ENCODE data around the gene CISTR.
"Not testable (repeated sequence)": the region's sequence is repeated elsewhere in the genome, so short reads cannot be mapped to it uniquely, and the experiment has no call there.

The CISTR gene

DNA sequence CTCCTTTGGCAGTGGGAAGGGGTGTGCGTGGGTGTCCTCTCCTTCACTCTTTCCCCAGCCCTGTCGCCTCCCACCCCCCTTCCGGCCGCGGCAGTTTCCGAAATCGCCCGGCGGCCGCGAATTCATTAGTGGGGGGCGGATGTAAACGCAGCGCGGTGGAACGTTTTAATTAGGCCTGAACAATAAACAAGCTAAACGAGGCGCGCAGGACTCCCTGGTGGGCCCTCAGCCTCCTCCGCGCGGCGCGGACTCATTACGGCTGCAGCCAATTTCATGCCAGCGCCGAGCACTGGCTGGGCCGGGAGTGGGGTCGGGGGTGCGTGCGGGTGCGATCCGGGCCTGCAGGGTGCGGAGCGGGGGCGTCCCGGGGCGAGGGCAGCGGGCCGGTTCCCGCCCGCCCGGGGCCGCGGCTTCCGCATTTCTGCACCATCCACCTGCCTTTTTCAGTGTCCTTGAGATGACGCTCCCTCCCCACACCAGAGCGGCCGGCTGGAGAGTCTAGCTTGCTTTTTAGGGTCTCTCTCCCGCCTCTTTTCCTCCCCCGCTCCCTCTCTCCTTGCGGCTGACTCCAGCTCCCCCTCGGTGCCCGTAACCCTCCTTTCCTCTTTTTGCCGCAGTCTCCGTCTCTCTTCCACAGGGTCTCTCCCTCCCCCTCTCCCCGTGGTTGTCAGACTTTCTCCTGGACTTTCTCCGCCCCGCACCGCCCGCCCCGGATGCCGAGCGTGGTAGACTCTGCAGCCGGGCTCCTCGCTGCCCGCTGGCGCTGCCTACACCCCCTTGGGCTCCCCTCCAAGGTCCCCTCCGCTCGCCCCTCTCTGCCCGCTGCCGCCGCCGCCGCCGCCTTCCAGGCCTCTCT, at the start of gene CISTR:
CISTR (minus strand) TSS at position 644 of the 856 bp plus-strand sequence.
- peak; percentile 4 for DNase-seq

DNA sequence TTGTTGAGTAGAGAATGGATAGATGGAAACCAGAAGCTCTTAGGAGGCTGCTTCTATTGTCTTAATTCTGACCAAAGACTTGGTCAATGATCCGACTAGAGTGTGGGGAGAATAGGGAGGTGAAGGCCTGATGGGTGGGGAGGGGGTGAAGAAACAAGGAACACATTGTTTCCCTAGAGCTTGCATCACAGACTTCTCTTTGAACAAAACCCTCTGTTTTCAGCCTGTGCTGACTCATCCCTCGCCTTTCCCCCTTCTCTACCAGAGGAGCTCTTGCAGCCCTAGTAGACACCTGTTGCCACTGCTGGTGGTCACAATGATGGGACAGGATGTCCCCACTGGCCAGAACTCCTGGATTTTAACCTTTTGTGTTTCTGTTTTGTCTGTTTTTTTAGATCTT, 46.8 kb upstream of the CISTR start:
- no peak for DNase-seq

DNA sequence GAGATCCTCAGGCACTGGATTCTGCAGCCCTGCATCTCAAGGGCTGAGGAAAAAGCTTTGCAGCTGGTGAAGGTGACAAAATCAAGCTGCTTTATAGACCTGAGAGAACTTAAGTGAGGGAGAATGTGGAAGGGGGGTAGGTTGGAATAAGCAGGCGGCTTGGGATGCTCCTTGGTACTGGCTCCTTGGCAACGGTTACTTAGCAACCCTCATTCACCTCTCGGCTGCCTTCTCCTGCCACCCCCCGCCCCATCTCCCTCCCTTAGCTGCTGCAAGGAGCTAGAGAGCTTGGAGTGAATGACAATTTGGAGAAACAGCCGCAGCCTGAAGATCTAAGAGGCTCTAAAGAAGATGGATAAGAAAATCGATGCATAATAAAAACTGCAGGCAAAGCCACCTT, 44.1 kb upstream of the CISTR start:
- peak; percentile 3 for DNase-seq

DNA sequence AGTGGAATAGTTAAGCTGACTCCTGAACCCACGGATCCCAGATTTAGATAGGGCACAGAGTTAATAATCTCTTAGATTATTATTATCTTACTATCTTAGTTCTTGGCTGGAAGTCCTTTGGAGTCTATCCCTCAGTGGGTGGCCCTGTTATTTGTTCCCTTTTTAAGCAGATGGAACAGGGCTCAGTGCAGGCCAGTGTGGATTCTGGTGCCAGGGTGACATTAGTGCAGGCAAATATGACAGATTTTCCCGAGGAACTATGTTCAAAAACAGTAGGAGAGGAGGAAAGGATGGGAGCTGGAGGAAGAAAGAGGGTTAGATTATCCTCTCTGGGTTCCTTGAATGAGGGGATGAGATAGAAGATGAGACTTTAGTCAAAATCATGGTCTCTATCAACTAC, 41.4 kb upstream of the CISTR start:
- no peak for DNase-seq

DNA sequence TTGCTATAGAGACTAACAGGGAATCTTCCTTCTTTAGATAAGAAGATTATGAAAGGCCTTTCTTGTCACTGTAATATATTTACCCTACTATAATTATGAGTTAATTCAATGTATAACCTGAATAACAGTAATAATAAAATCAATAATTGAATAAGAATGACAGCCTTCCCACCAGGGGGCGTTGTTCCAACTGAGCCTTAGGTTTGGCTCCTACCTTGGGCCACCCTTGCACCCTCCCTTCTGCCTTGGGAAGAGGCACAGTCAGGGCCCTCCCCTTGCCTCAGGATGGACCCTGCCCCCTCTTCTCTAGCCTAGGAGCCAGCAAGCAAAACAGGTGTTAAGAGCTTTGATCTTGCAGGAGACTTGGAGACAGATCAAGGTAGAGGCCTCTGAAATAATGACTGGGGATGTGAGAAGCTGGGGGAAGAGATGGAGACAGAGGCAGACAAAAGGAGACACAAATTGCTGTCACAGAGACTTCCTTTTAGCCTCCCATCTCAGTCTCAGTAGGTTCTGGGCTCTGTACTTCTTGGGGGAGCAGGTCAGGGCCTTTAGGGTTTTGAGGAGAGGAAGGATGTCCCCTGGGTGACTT, 40.1 kb upstream of the CISTR start:
- DNase-seq = no peak

DNA sequence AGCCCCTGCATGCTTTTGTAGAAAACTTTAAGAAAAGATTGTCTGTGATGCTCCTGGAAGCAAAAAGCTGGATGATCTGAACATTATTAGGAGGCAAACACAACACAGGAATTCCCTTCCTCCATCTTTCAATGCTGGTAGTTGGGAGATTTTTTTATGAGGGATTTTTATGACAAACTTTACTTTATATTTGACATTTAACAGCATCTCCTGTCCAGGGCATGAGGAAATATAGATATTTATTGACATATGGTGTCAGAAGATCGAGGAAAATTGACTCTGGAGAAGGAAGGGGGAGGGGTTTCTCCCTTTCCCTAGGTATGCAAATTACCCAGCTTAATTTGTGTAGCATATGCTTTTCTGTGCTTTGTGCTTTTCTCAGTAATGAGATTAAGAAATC, 37.8 kb upstream of the CISTR start:
- no peak for DNase-seq

DNA sequence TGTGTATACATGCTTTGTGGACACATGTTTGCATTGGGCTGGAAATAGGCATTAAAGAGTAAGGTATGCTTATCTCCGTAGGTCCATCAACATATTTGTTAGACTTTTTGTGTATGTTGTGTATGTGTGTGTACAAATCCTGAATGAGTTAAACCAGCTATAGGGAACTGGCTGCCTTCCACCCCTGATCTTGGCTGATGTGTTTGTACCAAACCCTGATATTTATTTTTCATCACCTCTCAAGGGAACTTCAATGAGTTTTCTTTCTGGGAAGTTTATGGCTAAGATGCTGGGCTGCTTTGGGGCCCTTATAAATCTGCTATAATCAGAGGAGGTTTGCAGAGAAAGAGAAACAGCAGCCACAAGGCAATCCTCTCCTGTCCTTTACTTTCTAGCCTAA, 37.1 kb upstream of the CISTR start:
- DNase-seq = no peak

DNA sequence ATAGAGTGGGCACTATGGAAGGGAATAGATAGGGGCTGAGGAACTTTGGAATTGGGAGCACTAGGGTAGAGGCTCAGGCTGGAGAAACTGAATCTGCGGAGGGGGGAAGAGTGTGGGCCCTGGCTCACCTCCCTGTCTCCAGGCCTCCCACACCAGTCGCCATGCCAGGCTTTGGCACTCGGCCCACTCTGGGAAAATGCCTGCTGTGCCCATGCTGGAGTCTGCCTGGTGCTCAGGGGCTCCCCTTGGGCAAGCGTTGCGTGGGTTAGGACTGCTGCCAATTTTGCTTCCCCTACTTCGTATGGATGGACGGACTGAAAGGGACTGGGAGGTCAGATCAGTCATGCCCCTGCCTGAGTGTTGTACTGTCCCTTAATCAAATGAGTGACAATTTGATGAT, 34.6 kb upstream of the CISTR start:
- no peak for DNase-seq

DNA sequence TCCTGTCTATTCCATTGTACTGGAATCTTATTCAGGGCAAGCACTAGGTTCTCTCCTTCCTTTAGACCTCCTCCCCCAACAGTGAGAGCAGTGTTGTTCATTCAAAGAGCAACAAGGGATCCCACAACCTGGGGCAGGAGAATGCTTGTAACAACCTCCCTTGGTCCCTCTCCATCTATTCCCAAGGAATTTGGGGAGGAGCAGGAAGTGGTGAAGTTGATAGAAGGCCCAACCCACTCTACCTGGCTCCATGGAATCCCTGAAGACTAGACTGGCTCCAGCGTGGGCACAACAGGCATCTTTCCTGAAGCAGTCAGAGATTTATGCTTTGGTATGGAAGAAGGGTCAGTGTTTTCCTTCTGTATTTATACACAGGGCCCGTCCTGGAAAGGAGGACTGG, 33.4 kb upstream of the CISTR start:
- DNase-seq = no peak

DNA sequence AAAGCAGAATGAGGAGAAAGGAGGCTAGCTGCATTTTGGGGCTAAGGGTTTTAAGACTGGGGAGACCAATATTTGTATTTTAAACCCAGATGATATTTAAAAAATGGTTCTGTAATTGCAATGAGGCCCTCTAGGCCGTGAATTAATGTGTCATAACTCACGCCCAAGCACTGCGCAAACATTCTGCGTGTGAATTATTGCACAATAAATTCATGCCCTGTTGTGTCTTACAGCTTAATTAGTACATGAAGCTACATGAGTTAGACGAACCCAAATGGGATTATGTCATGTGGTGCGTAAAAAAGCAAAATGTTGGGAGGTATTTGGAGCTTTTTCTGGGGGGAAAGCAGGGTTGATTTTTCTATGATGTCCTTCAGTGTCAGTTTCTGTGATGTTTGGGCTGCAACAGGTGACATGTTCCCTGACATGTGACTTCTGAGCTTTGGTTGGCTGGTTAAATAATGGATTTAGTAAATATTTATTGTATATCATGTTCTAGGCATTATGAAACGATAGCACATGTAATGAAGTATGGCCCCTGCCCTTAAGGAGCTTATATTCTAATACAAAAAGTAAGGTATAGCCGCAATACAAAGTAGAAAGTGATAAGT, 30.4 kb upstream of the CISTR start:
- DNase-seq = no peak

DNA sequence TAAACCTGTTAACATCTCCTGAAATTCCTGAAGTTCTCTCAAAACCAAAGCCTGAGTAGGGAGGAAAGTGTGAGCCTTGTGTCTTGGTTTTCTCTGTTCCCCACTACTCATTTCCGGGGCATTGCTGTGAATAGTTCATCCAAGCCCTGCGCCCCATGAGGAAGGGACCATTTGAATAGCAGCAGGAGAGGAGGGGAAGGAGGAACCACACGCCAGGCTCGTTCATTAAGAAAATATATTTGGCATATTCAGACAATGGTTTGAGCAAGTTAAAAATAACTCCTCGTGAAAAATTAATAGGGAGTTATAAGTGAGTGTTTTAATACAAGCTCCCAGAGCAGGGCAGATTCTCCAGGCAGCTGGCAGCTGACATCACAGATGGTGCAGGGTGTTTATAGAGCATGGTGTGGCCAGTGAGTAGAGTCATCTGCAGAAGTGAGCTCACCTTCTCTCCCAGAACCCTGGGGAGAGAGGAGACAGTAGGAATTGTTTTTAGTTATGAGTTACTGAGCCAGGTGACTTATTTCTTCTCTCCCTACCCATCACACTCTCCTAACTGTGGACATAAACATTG, 29.5 kb upstream of the CISTR start:
- no peak for DNase-seq

DNA sequence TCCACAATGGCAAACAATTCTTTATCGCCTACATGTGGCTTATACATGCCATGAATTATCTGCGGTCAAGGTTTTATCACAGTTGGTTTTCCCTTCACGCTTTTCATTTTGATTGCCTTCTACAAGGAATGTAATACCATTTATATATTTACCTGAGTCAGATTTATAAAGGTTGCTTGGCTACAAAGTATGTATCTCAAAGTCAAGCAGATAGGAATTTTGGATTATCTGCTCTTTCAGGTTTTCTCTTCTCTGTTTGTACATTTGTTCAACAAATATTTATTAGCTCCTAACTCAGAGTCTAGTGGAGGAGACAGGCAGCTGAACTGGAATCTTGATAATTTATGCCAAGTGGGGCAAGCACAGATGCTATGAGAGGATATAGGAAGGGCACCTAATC, 28.5 kb upstream of the CISTR start:
- DNase-seq = no peak

DNA sequence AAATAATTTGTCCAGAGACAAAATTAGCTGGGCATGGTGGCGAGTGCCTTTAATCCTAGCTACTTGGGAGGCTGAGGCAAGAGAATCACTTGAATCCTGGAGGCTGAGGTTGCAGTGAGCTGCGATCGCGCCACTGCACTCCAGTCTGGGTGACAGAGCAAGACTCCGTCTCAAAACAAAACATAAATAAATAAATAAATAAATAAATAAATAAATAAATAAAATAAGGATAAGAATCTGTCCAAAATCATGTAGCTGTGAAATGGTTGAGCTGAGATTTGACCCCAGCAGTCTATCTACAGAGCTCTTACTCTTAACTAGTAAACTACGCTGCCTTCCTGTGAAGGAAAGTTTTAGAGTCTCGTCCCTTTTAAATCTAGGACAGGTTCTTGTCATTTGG, 27.9 kb upstream of the CISTR start:
- DNase-seq = not testable (repeated sequence)

DNA sequence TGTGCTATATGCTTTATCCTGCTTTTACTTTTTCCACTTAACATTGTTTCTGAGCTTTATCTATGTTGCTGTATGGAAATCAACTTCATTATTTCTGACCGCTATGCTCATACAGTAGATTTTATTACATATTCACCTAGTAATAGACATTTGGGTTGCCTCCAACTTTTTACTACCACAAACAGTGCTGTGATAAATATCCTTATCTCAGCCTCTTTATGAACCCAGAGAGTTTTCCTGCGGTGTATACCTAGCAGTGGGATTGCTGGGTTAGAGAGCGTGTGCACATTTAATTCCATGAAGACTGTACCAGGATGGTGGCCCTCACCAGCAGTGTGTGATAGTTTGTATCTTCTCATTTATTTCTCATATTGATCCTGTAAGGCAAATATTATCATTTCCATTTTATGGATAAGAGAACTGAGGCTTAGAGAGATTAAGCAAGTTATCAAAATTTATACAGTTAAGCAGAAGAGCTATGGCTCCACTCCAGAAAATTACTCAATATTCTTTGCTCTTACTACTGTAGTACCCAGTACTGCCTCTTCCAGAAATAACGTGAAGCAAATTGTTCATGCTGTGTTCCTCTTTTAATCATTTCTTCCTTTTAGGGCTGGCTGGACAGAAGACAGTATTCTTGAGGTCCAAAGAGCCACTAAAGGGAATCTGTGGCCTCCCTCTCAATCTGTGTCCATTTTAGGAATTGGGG, 26.3 kb upstream of the CISTR start:
- DNase-seq = no peak

DNA sequence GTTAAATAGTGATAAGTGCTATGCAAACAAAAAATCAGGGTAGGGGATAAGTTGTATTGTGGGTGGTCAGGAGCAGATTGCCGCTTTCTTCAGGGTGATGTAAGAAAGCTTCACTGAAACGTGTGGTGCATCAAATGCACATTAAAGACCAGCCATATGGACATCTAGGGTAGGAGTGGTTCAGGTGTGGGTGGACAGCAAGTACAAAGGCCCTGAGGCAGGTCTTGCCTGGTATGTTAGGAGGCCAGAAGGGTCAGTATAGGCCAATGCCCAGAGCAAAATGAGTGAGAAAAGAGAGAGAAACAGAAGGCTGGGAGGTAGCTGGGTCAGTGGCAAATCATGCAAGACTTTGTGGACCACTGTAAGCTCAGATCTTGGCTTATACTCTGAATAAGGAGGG, 25.6 kb upstream of the CISTR start:
- DNase-seq = no peak

DNA sequence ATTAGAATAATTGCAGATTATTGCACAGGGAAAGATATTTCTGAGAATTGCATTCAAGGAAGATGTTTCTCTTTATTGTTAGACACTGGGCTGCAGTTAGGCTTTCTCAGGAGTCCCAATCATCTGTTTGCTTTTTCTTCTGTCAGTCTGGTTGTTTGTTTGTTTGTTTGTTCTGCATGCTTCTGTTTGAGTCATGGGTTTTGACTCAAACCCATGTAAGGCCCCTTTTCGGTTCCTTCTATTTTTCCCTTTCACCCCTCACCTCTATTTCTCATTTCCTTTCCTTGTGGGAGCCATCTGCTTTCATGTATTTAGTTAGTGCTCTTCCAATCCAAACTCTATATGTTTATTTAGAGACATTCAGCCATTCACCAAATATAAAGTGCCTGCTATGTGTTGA, 25.1 kb upstream of the CISTR start:
- no peak for DNase-seq

DNA sequence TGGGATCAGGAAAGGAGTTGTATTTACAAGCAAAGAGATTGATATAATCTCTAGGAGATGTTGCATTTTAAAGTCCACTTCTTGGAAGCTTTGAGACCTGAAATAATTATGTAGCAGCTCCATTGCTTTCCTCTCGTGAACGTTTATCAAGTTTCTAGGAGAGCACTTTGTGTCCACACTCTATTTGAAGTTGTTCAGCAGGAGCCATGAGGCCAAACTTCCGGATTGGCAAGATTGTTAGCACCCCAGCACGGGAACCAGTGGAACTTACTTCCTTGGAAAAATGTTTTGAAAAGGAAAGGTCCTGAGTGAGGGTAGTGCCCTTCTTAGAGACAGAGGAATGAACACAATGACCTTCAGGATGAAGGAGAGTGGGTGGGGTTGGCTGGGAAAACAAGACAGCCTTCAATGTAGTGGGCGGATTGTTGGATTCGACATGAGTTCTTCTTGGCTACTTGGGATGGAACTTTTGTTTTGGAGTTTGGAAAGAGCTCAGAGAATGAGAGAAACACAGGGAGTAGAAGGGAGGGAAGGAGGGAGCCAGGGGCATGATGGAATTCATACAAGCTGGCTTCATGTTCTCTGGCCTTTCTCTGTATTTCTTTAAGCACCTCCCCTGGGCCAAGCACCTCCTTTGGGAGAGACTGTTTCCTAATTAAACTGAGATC, 23.8 kb upstream of the CISTR start:
- no peak for DNase-seq

DNA sequence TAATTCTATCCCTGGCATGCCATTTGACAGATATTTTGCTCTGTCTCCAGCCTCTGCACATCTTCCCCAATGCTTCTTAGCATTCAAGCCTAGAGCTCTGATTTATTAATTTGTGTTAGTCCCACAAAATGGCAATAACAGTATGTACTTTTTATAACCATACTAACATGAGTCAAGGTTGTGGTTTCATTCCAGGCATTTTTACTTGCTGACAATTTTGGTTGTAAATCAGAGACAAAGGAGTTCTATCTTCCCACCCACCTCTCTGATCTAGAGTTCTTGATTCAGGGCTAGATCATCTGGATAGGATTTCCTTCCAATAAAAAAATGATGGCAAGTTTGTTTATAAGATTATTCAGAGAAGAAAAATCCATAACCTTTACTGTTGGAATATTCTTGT, 18.5 kb upstream of the CISTR start:
- DNase-seq = no peak

DNA sequence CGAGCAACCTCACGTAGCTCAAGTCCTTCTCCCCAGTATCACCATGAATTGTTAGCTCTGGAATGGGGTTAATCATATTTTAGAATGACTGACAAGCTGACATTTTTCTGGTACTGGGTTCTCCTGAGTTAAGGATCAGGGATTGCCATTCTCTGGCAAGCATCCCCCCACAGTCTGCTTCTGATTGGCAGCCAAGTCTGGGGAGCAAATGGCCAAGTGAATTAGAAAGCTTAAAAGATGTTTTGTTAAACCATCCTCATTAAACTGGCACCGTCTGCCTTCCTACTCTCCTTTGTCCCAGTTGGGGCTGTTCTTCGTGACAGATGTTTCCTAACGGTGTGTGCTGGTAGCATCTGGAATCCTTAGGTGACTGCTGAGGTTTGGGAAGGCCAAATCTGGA, 17.2 kb upstream of the CISTR start:
- DNase-seq = no peak

DNA sequence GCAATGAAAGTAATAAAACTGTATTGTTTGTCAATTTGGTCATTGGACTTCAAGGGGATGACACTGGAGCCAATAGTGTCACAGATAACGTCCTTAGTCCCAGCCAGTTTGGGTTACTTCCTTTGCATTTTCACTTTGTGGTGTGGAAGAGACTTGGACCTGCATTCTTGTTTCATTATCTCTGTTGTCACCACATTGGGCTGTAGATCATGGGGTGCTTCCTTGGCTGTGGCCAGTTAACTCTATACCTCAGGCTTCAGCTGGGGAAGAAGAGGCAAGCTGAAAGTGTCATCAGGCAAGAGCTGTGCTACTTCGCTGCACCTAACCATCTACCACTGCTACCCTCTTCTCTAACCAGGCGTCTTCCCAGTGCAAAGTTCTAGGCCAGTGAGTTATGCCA, 15.1 kb upstream of the CISTR start:
- DNase-seq = no peak

DNA sequence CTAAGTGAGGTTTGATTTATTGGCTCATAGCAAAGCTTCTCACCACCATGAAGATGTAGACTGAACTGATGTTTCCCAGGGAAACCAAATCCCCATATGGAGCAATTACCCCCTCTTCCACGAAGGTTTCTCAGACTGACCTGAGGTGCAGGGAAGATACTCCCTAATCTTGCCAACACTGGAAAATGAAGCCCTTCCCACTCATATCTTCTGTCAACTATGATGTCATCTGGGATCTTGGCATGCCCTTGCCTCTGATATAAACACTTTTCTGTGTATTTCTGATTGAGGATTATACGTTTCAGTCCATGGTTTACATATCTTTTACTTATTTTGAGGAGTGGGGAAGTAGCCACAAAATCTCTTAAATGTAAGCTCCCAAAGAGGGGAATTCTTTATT, 14.1 kb upstream of the CISTR start:
- DNase-seq = no peak

DNA sequence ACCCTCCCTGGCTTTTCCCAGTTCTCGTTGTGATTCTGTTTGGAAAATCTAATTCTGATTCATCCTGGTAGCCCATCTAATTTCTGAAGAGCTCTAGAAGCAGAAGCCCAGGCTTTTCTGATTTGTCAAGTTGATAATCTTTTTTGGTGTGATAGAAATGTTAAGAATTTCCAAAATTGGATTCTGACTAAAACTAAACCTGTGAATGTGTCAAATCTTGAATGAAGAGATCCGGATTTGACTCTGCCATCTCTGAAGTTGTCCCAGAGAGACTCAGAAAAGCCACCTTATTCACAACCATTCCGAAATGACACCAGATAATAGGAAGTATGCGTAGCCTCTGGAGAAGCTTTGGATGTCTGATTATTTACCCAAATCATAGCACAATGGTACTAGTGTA, 12.8 kb upstream of the CISTR start:
- no peak for DNase-seq

DNA sequence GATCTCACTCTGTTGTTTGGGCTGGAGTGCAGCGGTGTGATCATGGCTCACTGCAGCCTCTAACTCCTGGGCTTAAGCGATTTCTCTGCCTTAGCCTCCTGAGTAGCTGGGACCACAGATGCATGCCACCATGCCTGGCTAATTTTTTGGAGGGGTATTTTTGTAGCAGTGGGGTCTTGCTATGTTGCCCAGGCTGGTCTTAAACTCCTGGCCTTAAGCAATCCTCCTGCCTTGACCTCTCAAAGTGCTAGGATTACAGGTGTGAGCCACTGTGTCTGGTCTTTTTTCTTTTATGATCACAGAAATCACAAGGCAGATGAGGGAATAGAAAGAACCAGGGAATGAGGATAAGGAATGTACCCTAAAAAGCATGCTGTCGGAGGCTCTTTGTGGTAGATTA, 11.0 kb upstream of the CISTR start:
- DNase-seq = not testable (repeated sequence)
